Calu3 (cell line): Measurements from ENCODE around the gene DUSP28. TPM values are rescaled to one million over a fixed set of nuclear protein-coding genes. Genes with fewer than 3 reads are reported as not detected.

Experiments
- BruUV-seq: library from RNA; stranded (reverse); fragments of 400-500 nt; replicated peaks from 2 replicates; lab custom pipeline; 2021; lab: Mats Ljungman, UMichigan
- CTCF ChIA-PET: fragments of 300-600 bp; sonication (Branson Sonifier 250); formaldehyde crosslinking; loops from one replicate; lab custom pipeline; 2022; ENCODE audit warnings: antibody characterized with exemption; lab: Charles Lee
- DNase-seq: peaks from one replicate; pipeline ENCODE4 v3.0.0; 2022
- H3K27ac Mint-ChIP-seq: one replicate; pipeline ENCODE4 v1.8.0; 2022; ENCODE audit warnings: mixed read lengths; ENCODE audit not compliant: unreplicated experiment
- H3K27me3 Mint-ChIP-seq: one replicate; pipeline ENCODE4 v1.8.0; 2022; ENCODE audit warnings: mixed read lengths; ENCODE audit not compliant: unreplicated experiment
- H3K36me3 Mint-ChIP-seq: one replicate; pipeline ENCODE4 v1.8.0; 2022; ENCODE audit warnings: mild to moderate bottlenecking, moderate library complexity, mixed read lengths; ENCODE audit not compliant: insufficient read depth, unreplicated experiment
- H3K4me1 Mint-ChIP-seq: one replicate; pipeline ENCODE4 v1.8.0; 2022; ENCODE audit warnings: mild to moderate bottlenecking, low read depth, mixed read lengths; ENCODE audit not compliant: unreplicated experiment
- H3K4me3 Mint-ChIP-seq: one replicate; pipeline ENCODE4 v1.8.0; 2022; ENCODE audit warnings: mild to moderate bottlenecking, low read depth, moderate library complexity, mixed read lengths; ENCODE audit not compliant: unreplicated experiment
- H3K9me3 Mint-ChIP-seq: one replicate; pipeline ENCODE4 v1.8.0; 2022; ENCODE audit warnings: low read depth, mixed read lengths; ENCODE audit not compliant: unreplicated experiment
- intact Hi-C: fragments of 100-400 bp; cut with micrococcal nuclease; formaldehyde crosslinking; loops from one replicate; pipeline ENCODE4 v1.10.0; 2022; ENCODE audit not compliant: unreplicated experiment
- total RNA-seq: library from RNA; stranded (reverse); gene quantifications from 2 replicates; pipeline ENCODE4 v1.2.3, GENCODE V29; 2022
- TF ChIP-seq, protein P1 (sequence below): fragments of 200-600 bp; IDR thresholded peaks from one replicate; pipeline ENCODE4 v1.8.0; 2022; ENCODE audit warnings: antibody characterized with exemption; ENCODE audit not compliant: unreplicated experiment

DUSP28 gene
- total RNA-seq, 1 experiment from 2014 or later, result 8.5 TPM

GRCh38 chr2:240598311-240598911 lies 38.3 kb downstream of the DUSP28 start:
- Mint-ChIP-seq H3K4me3 (no peak overlapping the region), H3K4me1 (no peaks in the 10 kb centered on the region), H3K36me3 (peaks cover 4% of the 10 kb centered on the region), H3K9me3 (no peaks in the 10 kb centered on the region), H3K27me3 (no peaks in the 10 kb centered on the region), H3K27ac (no peak overlapping the region)
- intact Hi-C loops, result no loop called here
- CTCF ChIA-PET, result no interaction called here
- BruUV-seq, result no TSS peak
- no peak for DNase-seq
- TF ChIP-seq, protein P1, sequence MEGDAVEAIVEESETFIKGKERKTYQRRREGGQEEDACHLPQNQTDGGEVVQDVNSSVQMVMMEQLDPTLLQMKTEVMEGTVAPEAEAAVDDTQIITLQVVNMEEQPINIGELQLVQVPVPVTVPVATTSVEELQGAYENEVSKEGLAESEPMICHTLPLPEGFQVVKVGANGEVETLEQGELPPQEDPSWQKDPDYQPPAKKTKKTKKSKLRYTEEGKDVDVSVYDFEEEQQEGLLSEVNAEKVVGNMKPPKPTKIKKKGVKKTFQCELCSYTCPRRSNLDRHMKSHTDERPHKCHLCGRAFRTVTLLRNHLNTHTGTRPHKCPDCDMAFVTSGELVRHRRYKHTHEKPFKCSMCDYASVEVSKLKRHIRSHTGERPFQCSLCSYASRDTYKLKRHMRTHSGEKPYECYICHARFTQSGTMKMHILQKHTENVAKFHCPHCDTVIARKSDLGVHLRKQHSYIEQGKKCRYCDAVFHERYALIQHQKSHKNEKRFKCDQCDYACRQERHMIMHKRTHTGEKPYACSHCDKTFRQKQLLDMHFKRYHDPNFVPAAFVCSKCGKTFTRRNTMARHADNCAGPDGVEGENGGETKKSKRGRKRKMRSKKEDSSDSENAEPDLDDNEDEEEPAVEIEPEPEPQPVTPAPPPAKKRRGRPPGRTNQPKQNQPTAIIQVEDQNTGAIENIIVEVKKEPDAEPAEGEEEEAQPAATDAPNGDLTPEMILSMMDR, result no peak

- no peak for DNase-seq
- TF ChIP-seq, protein P1, result no peak
- Mint-ChIP-seq H3K4me1 (peaks cover 3% of the 10 kb centered on the region), H3K9me3 (no peaks in the 10 kb centered on the region), H3K36me3 (peaks cover 6% of the 10 kb centered on the region), H3K27me3 (no peaks in the 10 kb centered on the region), H3K4me3 (no peak overlapping the region), H3K27ac (no peak overlapping the region)
- no TSS peak for BruUV-seq
- intact Hi-C loops, result no loop called here
- CTCF ChIA-PET, result no interaction called here
Observed at GRCh38 chr2:240599141-240599583, 39.0 kb downstream of the DUSP28 start.

DNA sequence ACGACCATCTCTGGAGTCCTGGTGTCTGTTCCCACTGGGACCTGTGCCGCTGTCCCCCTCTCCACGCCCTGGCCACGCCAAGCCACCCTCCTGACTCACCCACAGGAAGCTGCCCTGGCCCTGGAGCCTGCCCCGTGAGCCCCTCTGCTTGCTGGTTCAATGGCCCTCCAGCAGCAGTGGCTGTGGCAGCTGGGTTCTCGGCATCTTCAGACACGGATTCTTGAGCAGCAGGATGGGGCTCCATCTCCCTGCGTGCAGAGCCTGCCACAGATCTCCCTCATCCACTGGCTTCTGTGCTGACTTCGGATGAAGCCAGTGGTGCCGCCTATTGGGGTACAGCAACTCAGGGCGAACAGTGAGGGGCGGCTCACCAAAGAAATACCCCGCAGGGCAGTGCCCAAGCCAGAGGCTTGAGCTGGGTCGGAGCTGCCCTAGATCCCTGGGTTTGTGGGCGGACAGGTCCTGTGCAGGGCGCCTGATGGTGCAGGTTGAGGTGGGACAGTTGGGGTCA lies 40.3 kb downstream of the DUSP28 start:
- Mint-ChIP-seq H3K36me3 (peaks cover 19% of the 10 kb centered on the region), H3K9me3 (no peaks in the 10 kb centered on the region), H3K27ac (no peak overlapping the region), H3K4me3 (no peak overlapping the region), H3K4me1 (peaks cover 13% of the 10 kb centered on the region), H3K27me3 (no peaks in the 10 kb centered on the region)
- intact Hi-C loops, result loop anchor here (10.0 kb wide), 1 partner anchor 104 kb away; no protein-coding TSS in a partner anchor
- TF ChIP-seq, protein P1, result no peak
- BruUV-seq, result no TSS peak
- no peak for DNase-seq
- CTCF ChIA-PET, result no interaction called here

DNA sequence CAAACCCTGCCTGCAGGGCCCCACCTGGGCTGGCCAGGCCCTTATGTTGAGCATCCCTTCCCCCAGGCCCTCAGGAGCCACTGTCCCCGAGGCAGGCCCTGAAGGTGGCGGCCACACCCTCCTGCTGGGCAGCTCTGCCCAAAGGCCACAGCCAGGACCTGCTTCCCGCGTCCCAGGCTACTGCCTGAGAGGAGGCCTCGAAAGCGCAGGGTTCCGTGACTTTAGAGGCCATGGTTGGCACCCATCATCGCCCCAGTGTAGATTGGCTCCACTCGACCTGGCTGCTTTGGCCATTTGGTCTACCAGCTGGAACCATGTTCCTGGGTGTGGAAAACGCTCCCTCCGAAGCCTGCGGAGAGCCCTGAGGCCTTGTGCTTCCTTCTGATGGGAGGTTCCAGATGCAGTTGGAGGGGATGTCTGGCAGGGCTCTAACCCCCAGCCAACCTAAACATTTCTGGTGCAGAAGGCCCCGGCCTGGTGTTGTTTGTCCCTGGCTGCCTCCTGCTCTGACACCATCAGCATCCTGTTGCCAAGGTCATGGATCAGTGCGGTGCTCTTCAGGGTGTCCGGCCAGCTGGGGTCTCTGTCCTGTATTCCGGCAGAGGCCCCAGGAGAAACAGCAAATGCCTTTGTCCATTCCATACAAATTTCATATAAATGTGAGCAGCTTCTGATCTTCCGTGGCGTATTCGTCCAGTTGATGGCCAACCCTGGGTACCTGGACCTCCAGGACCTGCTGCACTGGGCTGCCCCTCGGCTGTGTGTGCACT lies 41.1 kb downstream of the DUSP28 start:
- BruUV-seq, result no TSS peak
- Mint-ChIP-seq H3K27me3 (no peaks in the 10 kb centered on the region), H3K4me1 (peaks cover 15% of the 10 kb centered on the region), H3K36me3 (peaks cover 26% of the 10 kb centered on the region), H3K4me3 (no peak overlapping the region), H3K27ac (no peak overlapping the region), H3K9me3 (no peaks in the 10 kb centered on the region)
- no peak for DNase-seq
- CTCF ChIA-PET, result no interaction called here
- intact Hi-C loops, result loop anchor here (10.0 kb wide), 1 partner anchor 104 kb away; no protein-coding TSS in a partner anchor
- TF ChIP-seq, protein P1, result no peak
